H1 (cell line): Measurements from ENCODE around the gene KANSL2. TPM values are rescaled to one million over a fixed set of nuclear protein-coding genes. Genes with fewer than 3 reads are reported as not detected.
A peak's percentile ranks its signal among the peaks of the same experiment; 100 is the strongest.

ENCODE experiments used
- CTCF ChIA-PET: fragments of 300-600 bp; sonication (Branson Sonifier 250); formaldehyde crosslinking; loops from one replicate; lab custom pipeline; 2021; ENCODE audit not compliant: partially characterized antibody; lab: Charles Lee
- POLR2A ChIA-PET: fragments of 300-600 bp; sonication (Branson Sonifier 250); formaldehyde crosslinking; loops from one replicate; lab custom pipeline; 2021; ENCODE audit warnings: inconsistent platforms; ENCODE audit not compliant: partially characterized antibody; lab: Charles Lee
- DNase-seq, 2 experiments: peaks; one replicate each; pipeline versions ENCODE4 v3.0.0 to v3.0.0-alpha.2; 2010 to 2022; ENCODE audit warnings: low spot score in 2 of 2, low read depth in 1 of 2, mixed read lengths in 1 of 2
- FAIRE-seq: peaks from 2 replicates; lab custom pipeline; 2011; peaks lifted over from hg19 to GRCh38; lab: Jason Lieb, UNC
- H2AFZ ChIP-seq: 2 replicates; pipeline ENCODE4 v1.8.1; 2012; ENCODE audit warnings: low read length, inconsistent platforms
- H2AK5ac ChIP-seq: 2 replicates; pipeline ENCODE4 v1.6.1; 2013; ENCODE audit warnings: low read depth, low read length
- H2BK120ac ChIP-seq: replicated peaks from 2 replicates; pipeline ENCODE3; 2013; ENCODE audit warnings: low read depth, low read length, inconsistent platforms
- H2BK12ac ChIP-seq: 2 replicates; pipeline ENCODE4 v1.6.1; 2013; ENCODE audit warnings: low read depth, low read length
- H2BK15ac ChIP-seq: 2 replicates; pipeline ENCODE4 v1.6.1; 2013; ENCODE audit warnings: low read length
- H2BK20ac ChIP-seq: 2 replicates; pipeline ENCODE4 v1.6.1; 2013; ENCODE audit warnings: low read length
- H2BK5ac ChIP-seq: 2 replicates; pipeline ENCODE4 v1.6.1; 2013; ENCODE audit warnings: low read depth, low read length
- H3K14ac ChIP-seq: 2 replicates; pipeline ENCODE4 v1.6.1; 2013; ENCODE audit warnings: inconsistent platforms; ENCODE audit not compliant: insufficient read length
- H3K18ac ChIP-seq: 2 replicates; pipeline ENCODE4 v1.6.1; 2013; ENCODE audit warnings: low read length; ENCODE audit errors: extremely low read depth
- H3K23ac ChIP-seq: 2 replicates; pipeline ENCODE4 v1.6.1; 2013; ENCODE audit warnings: inconsistent platforms; ENCODE audit not compliant: insufficient read length
- H3K23me2 ChIP-seq: 2 replicates; pipeline ENCODE4 v1.6.1; 2013; ENCODE audit warnings: low read depth, low read length
- H3K27ac ChIP-seq: 2 replicates; pipeline ENCODE4 v1.6.1; 2011; ENCODE audit warnings: low read depth, low read length, inconsistent platforms
- H3K27me3 ChIP-seq, 4 experiments: replicated peaks in 1 of 4; 1 replicate in 1 of 4; 2 replicates in 3 of 4; pipeline versions ENCODE4 v1.6.1 to v1.8.1; 2011 to 2013; ENCODE audit warnings: low read length in 3 of 4, mild to moderate bottlenecking in 3 of 4, inconsistent platforms in 2 of 4, mixed read lengths in 2 of 4, moderate library complexity in 1 of 4; ENCODE audit not compliant: control insufficient read depth in 3 of 4, insufficient read depth in 3 of 4; ENCODE audit errors: extremely low read depth in 1 of 4
- H3K36me3 ChIP-seq, 4 experiments: 2 replicates each; pipeline versions ENCODE4 v1.6.1 to v1.8.1; 2011 to 2013; ENCODE audit warnings: mild to moderate bottlenecking in 4 of 4, low read length in 3 of 4, moderate library complexity in 2 of 4, control low read depth in 1 of 4, inconsistent platforms in 1 of 4; ENCODE audit not compliant: insufficient read depth in 4 of 4, control insufficient read depth in 2 of 4
- H3K4ac ChIP-seq: replicated peaks from 2 replicates; pipeline ENCODE3; 2013; ENCODE audit warnings: low read length, low read depth, mixed read lengths, inconsistent platforms; ENCODE audit not compliant: insufficient read length
- H3K4me1 ChIP-seq, 4 experiments: replicated peaks in 1 of 4; 1 replicate in 1 of 4; 2 replicates in 3 of 4; pipeline versions ENCODE4 v1.6.1 to v1.8.1; 2011 to 2013; ENCODE audit warnings: low read length in 3 of 4, inconsistent platforms in 2 of 4, mixed read lengths in 1 of 4; ENCODE audit not compliant: insufficient read depth in 4 of 4, control insufficient read depth in 3 of 4
- H3K4me2 ChIP-seq, 2 experiments: 2 replicates each; pipeline versions ENCODE4 v1.6.1 to v1.8.1; 2011 to 2013; ENCODE audit warnings: low read depth in 2 of 2, low read length in 2 of 2, control low read depth in 1 of 2, inconsistent platforms in 1 of 2, mild to moderate bottlenecking in 1 of 2; ENCODE audit not compliant: insufficient read depth in 1 of 2
- H3K4me3 ChIP-seq, 4 experiments: fragments of 200-600, 300-600 bp in 1 of 4; sonication (generic), shearing (Covaris generic), sonication (Bioruptor Twin) in 1 of 4; 2 replicates each; pipeline versions ENCODE4 v1.5.1 to v1.8.1; 2011 to 2016; ENCODE audit warnings: low read length in 4 of 4, low read depth in 3 of 4, control low read depth in 2 of 4, inconsistent platforms in 2 of 4, mild to moderate bottlenecking in 2 of 4, mixed read lengths in 1 of 4, moderate library complexity in 1 of 4; ENCODE audit not compliant: insufficient read depth in 2 of 4; ENCODE audit errors: extremely low read depth in 1 of 4
- H3K56ac ChIP-seq: replicated peaks from 2 replicates; pipeline ENCODE3; 2013; ENCODE audit warnings: low read depth, mild to moderate bottlenecking, mixed read lengths, low read length, inconsistent platforms; ENCODE audit not compliant: insufficient read length
- H3K79me1 ChIP-seq: 2 replicates; pipeline ENCODE4 v1.6.1; 2013; ENCODE audit warnings: low read depth, low read length, control low read depth
- H3K79me2 ChIP-seq, 2 experiments: 2 replicates each; pipeline versions ENCODE4 v1.6.1 to v1.8.1; 2012 to 2013; ENCODE audit warnings: low read length in 2 of 2, mild to moderate bottlenecking in 2 of 2, inconsistent platforms in 1 of 2; ENCODE audit not compliant: insufficient read depth in 2 of 2, control insufficient read depth in 1 of 2
- H3K9ac ChIP-seq, 4 experiments: replicated peaks in 1 of 4; 1 replicate in 1 of 4; 2 replicates in 3 of 4; pipeline versions ENCODE4 v1.6.1 to v1.8.1; 2011 to 2013; ENCODE audit warnings: low read depth in 3 of 4, low read length in 3 of 4, control low read depth in 2 of 4, mild to moderate bottlenecking in 2 of 4, moderate library complexity in 2 of 4, inconsistent platforms in 1 of 4; ENCODE audit errors: extremely low read depth in 1 of 4
- H3K9me3 ChIP-seq, 2 experiments: 2 replicates each; pipeline versions ENCODE4 v1.6.1 to v1.8.1; 2012 to 2013; ENCODE audit warnings: mild to moderate bottlenecking in 2 of 2, moderate library complexity in 2 of 2, control low read depth in 1 of 2, inconsistent platforms in 1 of 2, low read depth in 1 of 2, low read length in 1 of 2, mixed read lengths in 1 of 2; ENCODE audit not compliant: insufficient read depth in 2 of 2
- H4K20me1 ChIP-seq, 2 experiments: replicated peaks in 1 of 2; 2 replicates each; pipeline versions ENCODE3 to v1.8.1; 2011 to 2013; ENCODE audit warnings: inconsistent platforms in 2 of 2, low read length in 2 of 2, mild to moderate bottlenecking in 1 of 2; ENCODE audit not compliant: insufficient read depth in 2 of 2, control insufficient read depth in 1 of 2
- H4K5ac ChIP-seq: 2 replicates; pipeline ENCODE4 v1.6.1; 2013; ENCODE audit warnings: low read length, low read depth, mixed read lengths, inconsistent platforms; ENCODE audit not compliant: insufficient read length
- H4K8ac ChIP-seq: 2 replicates; pipeline ENCODE4 v1.8.0; 2013; ENCODE audit warnings: mild to moderate bottlenecking, moderate library complexity, low read length, inconsistent platforms; ENCODE audit not compliant: insufficient read depth; ENCODE audit errors: extremely low read depth
- H4K91ac ChIP-seq: replicated peaks from 2 replicates; pipeline ENCODE3; 2013; ENCODE audit warnings: low read length, mixed read lengths, inconsistent platforms; ENCODE audit not compliant: insufficient read length
- ATF3 ChIP-seq: IDR thresholded peaks from 2 replicates; pipeline ENCODE4 v1.6.1; 2011; ENCODE audit warnings: low read depth, mild to moderate bottlenecking, low read length; ENCODE audit not compliant: insufficient read depth
- CHD1 ChIP-seq: IDR thresholded peaks from 2 replicates; pipeline ENCODE4 v1.6.1; 2012; ENCODE audit warnings: low read depth, low read length, improper control_type of control experiment
- MAFK ChIP-seq: IDR thresholded peaks from 2 replicates; pipeline ENCODE4 v1.6.1; 2012; ENCODE audit warnings: low read depth, mild to moderate bottlenecking, improper control_type of control experiment, low read length
- WGBS, 2 experiments: shearing (Covaris generic) in 1 of 2; methylation state at CpG; one replicate each; pipeline versions ENCODE4 v1.1.6 to v1.1.7; 2013 to 2015; ENCODE audit warnings: low lambda C conversion rate in 2 of 2, mixed read lengths in 2 of 2, inconsistent platforms in 1 of 2, low coverage in 1 of 2, missing lambda C conversion rate in 1 of 2; ENCODE audit not compliant: insufficient replicate concordance in 2 of 2, insufficient coverage in 1 of 2, insufficient read length in 1 of 2; ENCODE audit errors: extremely low coverage in 1 of 2, missing lambda C conversion rate in 1 of 2; 5-methylcytosine and 5-hydroxymethylcytosine counted together
- polyA plus RNA-seq, 7 experiments: library from polyadenylated mRNA; depleted of rRNA in 3 of 7; stranded (reverse) in 5 of 7; unstranded in 2 of 7; fragments of >200 nt in 5 of 7; fragments of 200-250 nt in 2 of 7; gene quantifications; 1 replicate in 5 of 7; 2 replicates in 1 of 7; 4 replicates in 1 of 7; pipeline versions ENCODE4 v1.2.1 to v1.2.3, GENCODE V29; 2011 to 2013; ENCODE audit warnings: missing spikeins in 2 of 7, mixed read lengths in 2 of 7
- total RNA-seq: library from RNA; stranded (reverse); fragmentation: NEBNext Ultra II Directional; extraction: Animal tissue kit (Norgen Biotek cat#: 25700); gene quantifications from 2 replicates; pipeline ENCODE4 v1.2.1, GENCODE V29; 2021

Gene KANSL2
- total and polyA plus RNA-seq, 2 of the 8 experiments (the other 6 are each of a cell fraction or from before 2014, with no cell fraction given): 48.4 to 50.7 TPM

GRCh38 chr12:48716168-48716492 is 34.1 kb upstream of the KANSL2 start:
- WGBS, 2 experiments: 1% methylated on average over 17 of the region's 17 CpGs; no CpG with 5 or more reads in 1 of the 2 experiments
- FAIRE-seq: no peak
- H3K79me2 ChIP-seq: peaks cover 20 to 48% of the 10 kb centered on the region in 2 experiments

More at GRCh38 chr12:48716168-48716492, 34.1 kb upstream of the KANSL2 start:
- no peak for DNase-seq
- peak overlapping the region; percentile 28; the same call in 1 of the 2 replicates for H2AFZ ChIP-seq
- H3K56ac ChIP-seq: peak overlapping the region; percentile 65
- CTCF ChIA-PET: interaction anchor here (0.6 kb wide), 3 partner anchors 35 to 156 kb away, joined by 3 to 4 read pairs (median 3); a partner anchor contains a TSS
- peak overlapping the region; percentile 46; the same call in 1 of the 2 replicates for H2BK12ac ChIP-seq
- H3K4me3 ChIP-seq: peak overlapping the region; percentile 87 to 100 (median 97)
- H3K18ac ChIP-seq: peak overlapping the region; percentile 92; the same call in 1 of the 2 replicates
- H3K36me3 ChIP-seq: peaks cover 4 to 31% (median 10%) of the 10 kb centered on the region in 4 experiments; a peak in 6 of 8 replicates
- H3K27me3 ChIP-seq: no peaks in the 10 kb centered on the region
- no peak overlapping the region for H2AK5ac ChIP-seq
- no peak overlapping the region for H3K14ac ChIP-seq
- peaks cover 5% of the 10 kb centered on the region; the same call in 1 of the 2 replicates for H3K23me2 ChIP-seq
- H3K9me3 ChIP-seq: peaks cover 7 to 11% of the 10 kb centered on the region in 2 experiments
- H3K4me1 ChIP-seq: peaks cover 0 to 5% (median 0%) of the 10 kb centered on the region in 4 experiments; a peak in 3 of 7 replicates
- H3K27ac ChIP-seq: peak overlapping the region; percentile 97
- POLR2A ChIA-PET: interaction anchor here (1.0 to 2.0 kb wide), 6 partner anchors 11 to 96 kb away, joined by 3 to 17 read pairs (median 4); partner anchors contain the start of gene KANSL2
- H4K20me1 ChIP-seq: peaks cover 0 to 12% of the 10 kb centered on the region in 2 experiments
- H3K4me2 ChIP-seq: peak overlapping the region; percentile 81 to 85
- H4K91ac ChIP-seq: no peak overlapping the region
- no peaks in the 10 kb centered on the region; the same call in 1 of the 2 replicates for H3K79me1 ChIP-seq
- peak overlapping the region; percentile 98 to 99 (median 98) for H3K9ac ChIP-seq
- H2BK5ac ChIP-seq: peak overlapping the region; percentile 94
- no peak overlapping the region for H3K23ac ChIP-seq
- H4K8ac ChIP-seq: peak overlapping the region; percentile 98; the same call in 1 of the 2 replicates
- no peak overlapping the region for H2BK120ac ChIP-seq
- H2BK20ac ChIP-seq: no peak overlapping the region
- no peak for TF ChIP-seq MAFK
- no peak for TF ChIP-seq ATF3
- no peak for TF ChIP-seq CHD1
- H3K4ac ChIP-seq: peak overlapping the region; percentile 92
- H2BK15ac ChIP-seq: no peak overlapping the region
- peak overlapping the region; percentile 71 for H4K5ac ChIP-seq
